Fibroblast of skin of right biceps (primary cell): ENCODE results near the gene L3MBTL3.

ENCODE experiments used
- DNase-seq: peaks from one replicate; pipeline ENCODE4 v3.0.0-alpha.2; 2013

The L3MBTL3 gene

DNA sequence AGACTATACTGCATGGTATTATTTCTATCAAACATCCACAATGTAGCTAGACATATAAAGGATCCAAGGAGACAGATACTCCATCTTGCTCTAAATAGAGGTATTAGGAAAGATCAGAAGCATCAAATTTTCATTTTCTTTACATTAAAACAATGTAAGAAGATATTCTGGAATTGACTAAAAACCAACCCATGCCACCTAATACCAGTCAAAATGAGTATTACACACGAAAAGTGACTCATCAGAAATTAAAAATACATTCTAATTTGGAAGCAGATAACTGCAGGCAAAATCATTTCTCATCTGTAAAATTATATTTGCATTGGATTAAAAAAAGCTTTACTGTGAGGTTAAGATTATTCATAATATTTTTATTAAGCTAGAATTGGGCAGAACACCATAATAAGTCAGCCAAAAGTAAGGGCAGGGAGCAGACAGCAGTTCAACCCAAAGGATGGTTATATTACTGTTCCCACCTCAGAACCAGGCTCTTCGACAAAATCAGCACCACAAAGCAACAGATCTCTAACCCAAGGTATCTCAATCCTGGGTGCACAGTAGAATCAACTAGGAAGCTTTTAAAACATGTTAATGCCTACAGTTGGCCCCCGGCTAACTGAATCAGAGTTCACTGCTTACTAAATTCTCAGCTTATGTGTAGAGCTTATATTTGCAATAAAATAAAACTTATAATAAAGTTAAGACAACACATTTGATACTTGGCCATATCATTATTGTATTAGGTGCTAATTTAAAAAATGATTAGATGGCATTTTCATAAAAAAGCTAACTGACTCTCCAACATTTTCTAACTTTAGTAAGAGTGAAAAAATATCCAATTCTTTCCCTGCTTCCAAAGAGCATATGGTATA, 169.2 kb downstream of the L3MBTL3 start:
- DNase-seq = no peak

GRCh38 chr6:130188207-130188899, 170.0 kb downstream of the L3MBTL3 start:
- DNase-seq = no peak

GRCh38 chr6:130189531-130190397, 171.4 kb downstream of the L3MBTL3 start:
- DNase-seq = no peak
